Fibroblast of lung (primary cell): Measurements from ENCODE around the gene RBL1. TPM values are rescaled to one million over a fixed set of nuclear protein-coding genes. Genes with fewer than 3 reads are reported as not detected.

Experiments used
- DNase-seq, 2 donors: peaks; one replicate each; pipeline versions ENCODE4 v3.0.0 to v3.0.0-alpha.2; 2010; ENCODE audit warnings: low read depth in 2 of 2
- H2AFZ ChIP-seq: 2 replicates; pipeline ENCODE4 v1.5.1; 2012; ENCODE audit warnings: low read length, control low read depth, inconsistent platforms
- H3K27ac ChIP-seq: 2 replicates; pipeline ENCODE4 v1.5.1; 2011; ENCODE audit warnings: low read length, control low read depth; ENCODE audit not compliant: insufficient read depth
- H3K27me3 ChIP-seq: 2 replicates; pipeline ENCODE4 v1.5.1; 2011; ENCODE audit warnings: mild to moderate bottlenecking, low read length; ENCODE audit not compliant: control insufficient read depth, insufficient read depth
- H3K36me3 ChIP-seq: 2 replicates; pipeline ENCODE4 v1.5.1; 2011; ENCODE audit warnings: low read length; ENCODE audit not compliant: control insufficient read depth, insufficient read depth
- H3K4me1 ChIP-seq: 2 replicates; pipeline ENCODE4 v1.5.1; 2011; ENCODE audit warnings: low read length; ENCODE audit not compliant: control insufficient read depth, insufficient read depth; ENCODE audit errors: extremely low read depth
- H3K4me2 ChIP-seq: 2 replicates; pipeline ENCODE4 v1.5.1; 2011; ENCODE audit warnings: low read length, control low read depth; ENCODE audit not compliant: insufficient read depth; ENCODE audit errors: extremely low read depth
- H3K4me3 ChIP-seq, 4 experiments: fragments of 200-600 bp in 1 of 4; sonication (generic) in 1 of 4; replicated peaks in 1 of 4; 2 replicates each; pipeline ENCODE4 v1.5.1; 2011 to 2016; ENCODE audit warnings: low read length in 4 of 4, low read depth in 3 of 4, mild to moderate bottlenecking in 3 of 4, control low read depth in 2 of 4, inconsistent platforms in 1 of 4, mixed read lengths in 1 of 4; ENCODE audit not compliant: insufficient read depth in 1 of 4; ENCODE audit errors: control extremely low read depth in 1 of 4
- H3K79me2 ChIP-seq: 2 replicates; pipeline ENCODE4 v1.5.1; 2012; ENCODE audit warnings: mild to moderate bottlenecking, low read length, inconsistent platforms; ENCODE audit not compliant: control insufficient read depth, insufficient read depth
- H3K9ac ChIP-seq: 2 replicates; pipeline ENCODE4 v1.5.1; 2011; ENCODE audit warnings: mild to moderate bottlenecking, low read length, control low read depth; ENCODE audit not compliant: insufficient read depth
- H3K9me3 ChIP-seq: 2 replicates; pipeline ENCODE4 v1.5.1; 2012; ENCODE audit warnings: low read depth, low read length; ENCODE audit not compliant: control insufficient read depth, insufficient read depth
- H4K20me1 ChIP-seq: 2 replicates; pipeline ENCODE4 v1.5.1; 2011; ENCODE audit warnings: low read length; ENCODE audit not compliant: control insufficient read depth, insufficient read depth; ENCODE audit errors: extremely low read depth
- EZH2 ChIP-seq: IDR thresholded peaks from 2 replicates; pipeline ENCODE4 v1.5.1; 2012; ENCODE audit warnings: low read length, control low read depth, mild to moderate bottlenecking; ENCODE audit errors: missing control alignments
- polyA plus RNA-seq, 2 donors: library from polyadenylated mRNA; depleted of rRNA in 1 of 2; stranded (reverse) in 1 of 2; unstranded in 1 of 2; fragments of >200 nt; gene quantifications; 2 replicates each; pipeline ENCODE4 v1.2.1, GENCODE V29; 2011 to 2012; ENCODE audit warnings: missing spikeins in 1 of 2
- total RNA-seq: library from RNA; depleted of rRNA; stranded (reverse); fragments of >200 nt; gene quantifications from 2 replicates; pipeline ENCODE4 v1.2.1, GENCODE V29; 2014
- TF ChIP-seq, protein P1 (sequence below), 2 donors: IDR thresholded peaks in 1 of 2; conservative IDR thresholded peaks in 1 of 2; 1 replicate in 1 of 2; 2 replicates in 1 of 2; pipeline ENCODE4 v1.5.1; 2011 to 2012; ENCODE audit warnings: low read length in 2 of 2, control low read depth in 1 of 2, inconsistent platforms in 1 of 2, low read depth in 1 of 2, mild to moderate bottlenecking in 1 of 2

The RBL1 gene
- total and polyA plus RNA-seq, 2 donors (not counting 1 experiment from before 2014, with no cell fraction given): 6.9 to 9.1 TPM

GRCh38 chr20:37142708-37143107, 46.9 kb upstream of the RBL1 start:
- Histone ChIP-seq H3K4me2 (no peak overlapping the region), H3K36me3 (no peaks in the 10 kb centered on the region), H3K9me3 (no peaks in the 10 kb centered on the region), H3K9ac (no peak overlapping the region), H3K27ac (no peak overlapping the region), H3K27me3 (no peaks in the 10 kb centered on the region), H4K20me1 (no peaks in the 10 kb centered on the region), H3K79me2 (no peaks in the 10 kb centered on the region), H3K4me1 (no peaks in the 10 kb centered on the region), H3K4me3 (no peak overlapping the region), H2AFZ (no peak overlapping the region)
- TF ChIP-seq, protein P1, sequence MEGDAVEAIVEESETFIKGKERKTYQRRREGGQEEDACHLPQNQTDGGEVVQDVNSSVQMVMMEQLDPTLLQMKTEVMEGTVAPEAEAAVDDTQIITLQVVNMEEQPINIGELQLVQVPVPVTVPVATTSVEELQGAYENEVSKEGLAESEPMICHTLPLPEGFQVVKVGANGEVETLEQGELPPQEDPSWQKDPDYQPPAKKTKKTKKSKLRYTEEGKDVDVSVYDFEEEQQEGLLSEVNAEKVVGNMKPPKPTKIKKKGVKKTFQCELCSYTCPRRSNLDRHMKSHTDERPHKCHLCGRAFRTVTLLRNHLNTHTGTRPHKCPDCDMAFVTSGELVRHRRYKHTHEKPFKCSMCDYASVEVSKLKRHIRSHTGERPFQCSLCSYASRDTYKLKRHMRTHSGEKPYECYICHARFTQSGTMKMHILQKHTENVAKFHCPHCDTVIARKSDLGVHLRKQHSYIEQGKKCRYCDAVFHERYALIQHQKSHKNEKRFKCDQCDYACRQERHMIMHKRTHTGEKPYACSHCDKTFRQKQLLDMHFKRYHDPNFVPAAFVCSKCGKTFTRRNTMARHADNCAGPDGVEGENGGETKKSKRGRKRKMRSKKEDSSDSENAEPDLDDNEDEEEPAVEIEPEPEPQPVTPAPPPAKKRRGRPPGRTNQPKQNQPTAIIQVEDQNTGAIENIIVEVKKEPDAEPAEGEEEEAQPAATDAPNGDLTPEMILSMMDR (conservative IDR thresholded peaks at IDR 0.05 in 1 of 2, IDR thresholded peaks at IDR 0.05 in 1 of 2; ENCODE audit: low read depth in 1 of 2, low read length in 2 of 2): no peak
- TF ChIP-seq EZH2: no peak
- peak in 1 of 2 donors; percentile 39 for DNase-seq

- Histone ChIP-seq H3K27me3 (no peaks in the 10 kb centered on the region), H3K27ac (no peak overlapping the region), H4K20me1 (no peaks in the 10 kb centered on the region), H3K9me3 (no peaks in the 10 kb centered on the region), H3K9ac (no peak overlapping the region), H3K79me2 (no peaks in the 10 kb centered on the region), H3K4me3 (no peak overlapping the region), H3K36me3 (no peaks in the 10 kb centered on the region), H2AFZ (no peak overlapping the region), H3K4me1 (no peaks in the 10 kb centered on the region), H3K4me2 (no peak overlapping the region)
- DNase-seq: no peak
- TF ChIP-seq, protein P1 (conservative IDR thresholded peaks at IDR 0.05 in 1 of 2, IDR thresholded peaks at IDR 0.05 in 1 of 2; ENCODE audit: low read depth in 1 of 2, low read length in 2 of 2): no peak
- no peak for TF ChIP-seq EZH2
These were observed 41.8 kb upstream of the RBL1 start for GRCh38 chr20:37137547-37137946.

- Histone ChIP-seq H2AFZ (no peak overlapping the region), H3K27me3 (no peaks in the 10 kb centered on the region), H3K9me3 (no peaks in the 10 kb centered on the region), H3K36me3 (no peaks in the 10 kb centered on the region), H3K4me1 (no peaks in the 10 kb centered on the region), H3K4me3 (no peak overlapping the region), H3K4me2 (no peak overlapping the region), H3K79me2 (no peaks in the 10 kb centered on the region), H3K9ac (no peak overlapping the region), H3K27ac (no peak overlapping the region), H4K20me1 (no peaks in the 10 kb centered on the region)
- no peak for DNase-seq
- TF ChIP-seq, protein P1 (conservative IDR thresholded peaks at IDR 0.05 in 1 of 2, IDR thresholded peaks at IDR 0.05 in 1 of 2; ENCODE audit: low read depth in 1 of 2, low read length in 2 of 2): no peak
- TF ChIP-seq EZH2: no peak
These were observed 38.2 kb upstream of the RBL1 start for GRCh38 chr20:37133952-37134351.
